ENCODE measurements around the gene PUM1. TPM values are rescaled to one million over a fixed set of nuclear protein-coding genes. Genes with fewer than 3 reads are reported as not detected.

PUM1 gene
- total RNA-seq, 1 experiment from 2014 or later: 43.8 TPM

- DNase-seq (ENCODE audit: extremely low read depth, low read depth): no peak
These were observed 182.7 kb downstream of the PUM1 start for GRCh38 chr1:30882678-30883388.

Small RNA genes lying within 50 kb of the gene (small RNA-seq; reads per million reads assigned to genes)
- gene AL356320.1 (0 reads per million in 2 experiments), gene RN7SL371P (0 reads per million in 2 experiments)

Other genes with a start within 250 kb of the PUM1 start
- gene SDC3, start 157.0 kb downstream of the PUM1 start, total RNA-seq (2014; rRNA removed; shearing (Covaris generic)): 9.7 and 11.3 TPM in 2 replicates
- gene NKAIN1, start 174.2 kb upstream of the PUM1 start, total RNA-seq (2014; rRNA removed; shearing (Covaris generic)): 0.57 and 1.0 TPM in 2 replicates
- gene SNRNP40, start 231.1 kb upstream of the PUM1 start, total RNA-seq (2014; rRNA removed; shearing (Covaris generic)): 97.8 and 98.8 TPM in 2 replicates
- 17.8 and 19.2 TPM in 2 replicates for gene ZCCHC17, start 231.3 kb upstream of the PUM1 start, total RNA-seq (2014; rRNA removed; shearing (Covaris generic))

Measured in NCI-H460 (cell line).